ENCODE data around the gene FOXE1. TPM values are rescaled to one million over a fixed set of nuclear protein-coding genes. Genes with fewer than 3 reads are reported as not detected.

Gene FOXE1
- total and polyA plus RNA-seq, 8 donors: 0.03 to 0.16 (median 0.08) TPM; not detected in 1

GRCh38 chr9:97875111-97875510 lies 22.1 kb downstream of the FOXE1 start:
- no peak for DNase-seq
- Histone ChIP-seq H3K27me3 (no peaks in the 10 kb centered on the region), H3K4me3 (no peak overlapping the region), H3K36me3 (no peaks in the 10 kb centered on the region), H3K4me1 (no peaks in the 10 kb centered on the region), H3K27ac (no peak overlapping the region), H3K9me3 (no peaks in the 10 kb centered on the region)
- intact Hi-C loops (cut with DNase I): no loop called here
- ATAC-seq: no peak
- TF ChIP-seq CTCF (IDR thresholded peaks at IDR 0.05): no peak
- FAIRE-seq: no peak
- WGBS, 2 donors: 78 to 85% methylated on average over 5 of the region's 5 CpGs

GRCh38 chr9:97876061-97876460 lies 23.0 kb downstream of the FOXE1 start:
- intact Hi-C loops (cut with DNase I): no loop called here
- H3K9me3 ChIP-seq: no peaks in the 10 kb centered on the region
- FAIRE-seq: no peak
- no peaks in the 10 kb centered on the region for H3K36me3 ChIP-seq
- no peak for DNase-seq
- no peak for ATAC-seq
- no peaks in the 10 kb centered on the region for H3K27me3 ChIP-seq
- H3K4me3 ChIP-seq: no peak overlapping the region
- 95% methylated on average over 3 of the region's 3 CpGs for WGBS, 2 donors
- no peak overlapping the region for H3K27ac ChIP-seq
- TF ChIP-seq CTCF (IDR thresholded peaks at IDR 0.05): no peak
- no peaks in the 10 kb centered on the region for H3K4me1 ChIP-seq

GRCh38 chr9:97880336-97880735 lies 27.3 kb downstream of the FOXE1 start:
- ATAC-seq (no peak), FAIRE-seq (no peak), DNase-seq (no peak)
- WGBS, 2 donors: 81 to 94% methylated on average over 4 of the region's 4 CpGs
- Histone ChIP-seq H3K27me3 (no peaks in the 10 kb centered on the region), H3K9me3 (no peaks in the 10 kb centered on the region), H3K27ac (no peak overlapping the region), H3K4me3 (no peak overlapping the region), H3K4me1 (no peaks in the 10 kb centered on the region), H3K36me3 (no peaks in the 10 kb centered on the region)
- intact Hi-C loops (cut with DNase I): no loop called here
- no peak for TF ChIP-seq CTCF (IDR thresholded peaks at IDR 0.05)

GRCh38 chr9:97889941-97890887 lies 37.2 kb downstream of the FOXE1 start:
- no peaks in the 10 kb centered on the region for H3K36me3 ChIP-seq
- H3K27me3 ChIP-seq: no peaks in the 10 kb centered on the region
- no peak overlapping the region for H3K4me3 ChIP-seq
- WGBS, 2 donors: 49 to 59% methylated on average over 9 of the region's 9 CpGs
- TF ChIP-seq CTCF (IDR thresholded peaks at IDR 0.05): peak; percentile 41 to 64 (median 56)
- no peak overlapping the region for H3K27ac ChIP-seq
- FAIRE-seq (no peak), ATAC-seq (peak in 3 of 4 donors; percentile 43 to 57 (median 55)), DNase-seq (peak in 2 of 6 donors; percentile 22 to 66)
- intact Hi-C loops (cut with DNase I): no loop called here
- H3K9me3 ChIP-seq: no peaks in the 10 kb centered on the region
- H3K4me1 ChIP-seq: no peaks in the 10 kb centered on the region

GRCh38 chr9:97891736-97892135 lies 38.7 kb downstream of the FOXE1 start:
- 80 to 84% methylated on average over 5 of the region's 5 CpGs for WGBS, 2 donors
- intact Hi-C loops (cut with DNase I): no loop called here

More at GRCh38 chr9:97891736-97892135, 38.7 kb downstream of the FOXE1 start:
- no peak for TF ChIP-seq CTCF (IDR thresholded peaks at IDR 0.05)
- FAIRE-seq (no peak), ATAC-seq (no peak), DNase-seq (no peak)
- no peak overlapping the region for H3K27ac ChIP-seq
- H3K27me3 ChIP-seq: no peaks in the 10 kb centered on the region
- no peaks in the 10 kb centered on the region for H3K9me3 ChIP-seq
- no peak overlapping the region for H3K4me3 ChIP-seq
- H3K36me3 ChIP-seq: no peaks in the 10 kb centered on the region
- no peaks in the 10 kb centered on the region for H3K4me1 ChIP-seq
